Measurements from ENCODE around the gene ACTR1B. TPM values are rescaled to one million over a fixed set of nuclear protein-coding genes. Genes with fewer than 3 reads are reported as not detected.
A peak's percentile ranks its signal among the peaks of the same experiment; 100 is the strongest.

Gene ACTR1B
- total RNA-seq, 1 experiment from 2014 or later = 33.8 TPM

GRCh38 chr2:97701851-97702465 is 38.1 kb upstream of the ACTR1B start:
- Histone ChIP-seq H3K9me3 (ENCODE audit: control insufficient read depth, low read depth, low read length) (no peaks in the 10 kb centered on the region), H4K5ac (ENCODE audit: insufficient read length, low read depth, low read length) (no peak overlapping the region), H2AK5ac (ENCODE audit: insufficient read length, low read length) (no peak overlapping the region), H2BK15ac (ENCODE audit: low read depth, low read length) (no peak overlapping the region), H3K18ac (ENCODE audit: insufficient read length, low read depth, low read length) (no peak overlapping the region), H4K8ac (replicated peaks; ENCODE audit: insufficient read length, low read depth, low read length) (no peak overlapping the region), H2BK120ac (ENCODE audit: low read depth, low read length, poor library complexity, severe bottlenecking) (no peak overlapping the region), H3K9ac (ENCODE audit: extremely low read depth, insufficient read length, low read length) (no peak overlapping the region), H3K4me2 (ENCODE audit: insufficient read depth, insufficient read length, low read length) (no peak overlapping the region), H2AFZ (ENCODE audit: low read length) (no peak overlapping the region), H3K23ac (ENCODE audit: insufficient read length, low read depth, low read length) (no peak overlapping the region), H3K27ac (ENCODE audit: insufficient read length, low read depth, low read length) (no peak overlapping the region), H3K4me1 (ENCODE audit: insufficient read depth, low read length) (no peaks in the 10 kb centered on the region), H2BK5ac (ENCODE audit: insufficient read length, low read length) (no peak overlapping the region), H3T11ph (ENCODE audit: low read length) (no peak overlapping the region), H3K27me3 (ENCODE audit: insufficient read depth, low read length) (no peaks in the 10 kb centered on the region), H3K79me1 (ENCODE audit: insufficient read depth, low read depth, low read length, poor library complexity, severe bottlenecking) (no peaks in the 10 kb centered on the region), H4K91ac (ENCODE audit: insufficient read length, low read depth, low read length) (no peak overlapping the region), H2BK20ac (ENCODE audit: low read depth, low read length, poor library complexity, severe bottlenecking) (no peak overlapping the region), H3K23me2 (ENCODE audit: insufficient read length, low read depth, low read length, poor library complexity, severe bottlenecking) (no peaks in the 10 kb centered on the region), H2BK12ac (ENCODE audit: insufficient read length, low read depth, low read length) (no peak overlapping the region), H3K4ac (ENCODE audit: low read depth, low read length) (no peak overlapping the region), H3K56ac (ENCODE audit: insufficient read length, low read depth, low read length) (no peak overlapping the region), H3K79me2 (ENCODE audit: insufficient read depth, low read length) (no peaks in the 10 kb centered on the region), H3K14ac (ENCODE audit: insufficient read depth, low read length) (no peak overlapping the region), H4K20me1 (ENCODE audit: control insufficient read depth, insufficient read depth, insufficient read length) (no peaks in the 10 kb centered on the region)
- Mint-ChIP-seq H3K4me3 (no peak overlapping the region), H3K27me3 (ENCODE audit: low read depth) (peaks cover 6% of the 10 kb centered on the region), H3K27ac (peak overlapping the region in 1 of 3 experiments; percentile 88; a peak in 3 of 7 replicates), H3K9me3 (no peaks in the 10 kb centered on the region; a peak in 2 of 5 replicates), H3K36me3 (ENCODE audit: insufficient read depth in 1 of 3, low read depth in 3 of 3) (no peaks in the 10 kb centered on the region), H3K4me1 (peaks cover 6 to 11% of the 10 kb centered on the region in 2 experiments)
- no peak for TF ChIP-seq CTCF (conservative IDR thresholded peaks at IDR 0.05)
- no CpG with 5 or more reads among the region's 6 CpGs for WGBS (ENCODE audit: extremely low coverage, insufficient read length, low lambda C conversion rate)
- peak; percentile 17 for DNase-seq
